Epithelial cell of prostate (primary cell): ENCODE measurements around the gene PUS7L.
A peak's percentile ranks its signal among the peaks of the same experiment; 100 is the strongest.

Source experiments
- DNase-seq: peaks from one replicate; pipeline ENCODE4 v3.0.0-alpha.2; 2011; ENCODE audit warnings: low read depth, low spot score
- H3K27ac ChIP-seq: fragments of 450-650 bp; 2 replicates; pipeline ENCODE4 v1.5.1; 2017; ENCODE audit warnings: mild to moderate bottlenecking

PUS7L gene, protein sequence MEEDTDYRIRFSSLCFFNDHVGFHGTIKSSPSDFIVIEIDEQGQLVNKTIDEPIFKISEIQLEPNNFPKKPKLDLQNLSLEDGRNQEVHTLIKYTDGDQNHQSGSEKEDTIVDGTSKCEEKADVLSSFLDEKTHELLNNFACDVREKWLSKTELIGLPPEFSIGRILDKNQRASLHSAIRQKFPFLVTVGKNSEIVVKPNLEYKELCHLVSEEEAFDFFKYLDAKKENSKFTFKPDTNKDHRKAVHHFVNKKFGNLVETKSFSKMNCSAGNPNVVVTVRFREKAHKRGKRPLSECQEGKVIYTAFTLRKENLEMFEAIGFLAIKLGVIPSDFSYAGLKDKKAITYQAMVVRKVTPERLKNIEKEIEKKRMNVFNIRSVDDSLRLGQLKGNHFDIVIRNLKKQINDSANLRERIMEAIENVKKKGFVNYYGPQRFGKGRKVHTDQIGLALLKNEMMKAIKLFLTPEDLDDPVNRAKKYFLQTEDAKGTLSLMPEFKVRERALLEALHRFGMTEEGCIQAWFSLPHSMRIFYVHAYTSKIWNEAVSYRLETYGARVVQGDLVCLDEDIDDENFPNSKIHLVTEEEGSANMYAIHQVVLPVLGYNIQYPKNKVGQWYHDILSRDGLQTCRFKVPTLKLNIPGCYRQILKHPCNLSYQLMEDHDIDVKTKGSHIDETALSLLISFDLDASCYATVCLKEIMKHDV

GRCh38 chr12:43758728-43759563 lies at the start of gene PUS7L, which contains the start of gene IRAK4:
TSS of gene PUS7L (minus strand) at chr12:43758790. CDS start at chr12:43755245, 3,545 bp downstream.
TSS of gene IRAK4 (plus strand) at chr12:43758951. CDS start at chr12:43768112, 9,161 bp downstream.
- peak; percentile 78 for DNase-seq
- peak within 1 kb of the TSS; percentile 91 for H3K27ac ChIP-seq

DNA sequence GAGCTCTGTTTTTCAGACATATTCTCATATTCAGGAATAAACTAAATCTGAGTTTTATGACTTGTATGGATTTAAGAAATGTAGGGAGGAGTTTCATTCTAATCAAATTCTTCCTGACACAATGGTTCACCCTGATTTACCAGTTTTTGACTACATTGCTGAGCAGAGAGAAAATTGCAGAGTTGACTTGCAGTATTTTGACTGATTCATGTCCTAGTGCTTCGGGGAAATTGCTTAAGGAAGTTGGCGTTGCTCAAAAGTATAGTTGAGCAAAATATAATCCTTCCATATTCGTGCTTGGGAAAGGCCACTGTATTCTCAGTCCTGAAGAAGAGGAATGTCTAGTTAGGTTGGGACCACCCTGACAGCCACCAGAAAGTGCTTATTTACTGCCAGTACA lies 48.8 kb upstream of the PUS7L start:
- peak overlapping the region; percentile 80 for H3K27ac ChIP-seq
- DNase-seq = no peak

DNA sequence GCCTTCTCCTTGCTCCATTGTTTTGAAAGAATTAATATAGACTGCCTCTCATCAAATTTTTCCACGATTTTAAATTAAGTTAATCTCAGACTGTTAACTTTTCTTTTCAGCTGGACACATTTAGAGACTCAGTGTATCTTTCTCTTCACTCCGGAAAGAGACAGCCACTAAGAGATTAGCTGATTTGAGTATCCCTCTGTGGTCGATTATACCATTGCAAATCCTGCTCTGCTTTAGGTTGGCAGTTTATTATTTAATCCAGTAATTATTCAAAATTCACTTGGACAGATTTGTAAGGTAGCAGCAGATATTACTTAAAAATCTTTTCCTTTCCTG lies 48.1 kb upstream of the PUS7L start:
- DNase-seq = no peak
- H3K27ac ChIP-seq = peak overlapping the region; percentile 80

DNA sequence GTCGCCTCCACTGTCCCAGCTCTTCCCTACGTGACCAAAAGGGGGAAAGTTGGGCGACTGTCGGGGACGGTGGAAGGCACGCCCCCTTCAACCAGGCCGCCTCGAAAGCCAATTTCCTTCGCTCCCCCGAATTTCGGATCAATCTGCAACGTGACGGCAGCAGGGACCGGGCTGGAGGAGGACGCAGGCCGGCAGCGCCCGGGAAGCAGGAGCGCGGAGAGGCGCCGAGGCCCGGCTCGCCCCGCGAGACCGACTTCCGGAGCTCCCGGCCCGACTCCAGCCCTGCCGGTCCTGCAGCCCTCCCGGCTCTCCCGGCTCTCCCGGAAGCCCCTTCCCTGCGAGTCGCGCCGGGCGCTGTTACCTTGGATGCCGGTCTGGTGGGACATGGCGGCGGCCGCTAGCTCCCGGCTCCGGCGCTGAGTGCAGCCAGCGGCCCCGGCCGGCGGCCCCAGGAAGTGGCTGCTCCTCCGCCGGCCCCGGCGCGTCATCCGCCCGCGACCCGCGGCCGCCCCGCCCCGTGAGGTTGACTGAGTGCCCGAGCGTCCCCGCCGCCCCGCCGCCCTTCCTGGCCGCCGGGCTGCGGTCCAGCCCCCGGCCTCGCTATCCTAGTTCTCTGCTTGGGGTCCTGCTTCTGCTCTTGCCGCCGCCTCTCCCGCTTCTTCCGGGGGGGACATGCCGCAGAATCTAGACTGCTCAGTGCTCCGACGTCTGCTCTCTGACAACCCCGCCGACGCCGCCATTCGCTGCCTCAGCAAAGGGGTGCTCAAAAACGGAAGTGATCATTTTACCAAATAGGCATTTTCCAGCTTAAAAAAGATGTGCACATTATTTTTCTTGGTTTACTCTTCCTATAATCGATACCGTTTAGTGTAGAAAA lies 47.5 kb upstream of the PUS7L start, which contains the start of gene TWF1:
TSS of gene TWF1 (minus strand) at position 458 of the 877 bp plus-strand sequence. CDS start at position 386, 72 bp downstream.
- no peak for DNase-seq
- peak within 1 kb of the TSS; percentile 80 for H3K27ac ChIP-seq

DNA sequence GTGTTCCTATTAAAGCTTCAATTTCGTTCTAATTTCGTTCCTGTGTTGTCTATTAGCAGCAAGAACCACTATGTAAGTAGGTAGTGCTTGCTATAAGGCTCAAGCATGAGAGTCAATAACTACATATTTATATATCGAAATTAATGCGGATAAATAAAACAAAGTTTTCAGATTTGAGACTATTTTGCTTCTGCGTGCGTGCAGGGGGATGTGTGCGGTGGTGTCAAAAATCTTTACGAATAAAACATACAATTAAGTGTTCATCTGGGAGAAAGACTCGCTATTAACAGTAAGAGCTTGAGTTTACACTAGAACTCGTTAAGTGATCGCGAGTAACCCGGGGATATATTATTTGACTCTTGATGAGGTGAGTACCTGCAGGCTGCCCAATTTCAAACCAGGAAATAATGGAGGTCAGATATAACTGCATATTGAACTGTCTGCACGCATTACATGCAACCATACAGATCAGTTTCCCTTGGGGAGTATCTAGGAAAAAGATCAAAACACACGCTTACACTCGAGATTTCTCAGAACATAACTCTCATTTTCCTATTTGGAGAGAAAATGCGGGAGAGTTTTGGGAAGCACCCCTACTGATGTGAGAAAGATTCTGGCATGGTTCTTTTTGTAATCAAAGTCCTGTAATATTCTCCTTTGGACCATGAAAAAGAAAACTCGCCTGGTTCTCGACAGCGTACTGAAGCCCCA lies 46.7 kb upstream of the PUS7L start:
- no peak for DNase-seq
- H3K27ac ChIP-seq = peak overlapping the region; percentile 80

DNA sequence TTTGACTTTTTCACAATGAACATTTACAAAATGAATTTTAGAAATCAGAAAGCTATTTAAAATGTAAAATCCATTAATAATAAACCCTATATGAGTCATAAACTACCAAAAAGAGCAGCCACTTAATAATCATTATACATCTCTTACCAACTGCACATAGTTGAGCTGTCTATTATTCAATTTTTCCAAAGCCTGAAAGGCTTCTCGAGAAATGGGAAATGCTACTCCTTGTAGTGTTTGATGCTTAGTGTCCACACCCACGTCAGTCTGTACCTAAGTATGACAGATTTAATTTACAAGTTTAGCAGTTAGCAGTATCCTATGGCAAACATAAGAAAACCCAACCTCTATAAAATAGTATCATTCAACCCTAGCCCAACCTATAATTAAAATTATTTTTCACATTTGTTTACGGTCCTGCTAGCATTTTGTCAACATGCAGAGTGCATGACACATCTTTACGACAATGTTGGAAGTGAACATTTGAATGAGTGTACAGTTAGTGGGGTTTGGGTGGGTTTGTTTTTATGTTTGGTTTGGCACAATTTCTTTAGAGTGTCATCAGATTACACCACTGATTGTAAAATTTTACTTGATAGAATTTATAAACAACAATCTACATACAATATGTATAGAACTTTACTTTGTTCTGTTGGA lies 39.1 kb upstream of the PUS7L start:
- H3K27ac ChIP-seq = no peak overlapping the region
- DNase-seq = no peak

GRCh38 chr12:43795716-43796280 lies 37.2 kb upstream of the PUS7L start:
- DNase-seq = no peak
- no peak overlapping the region for H3K27ac ChIP-seq

GRCh38 chr12:43789941-43790340 lies 31.4 kb upstream of the PUS7L start:
- DNase-seq = no peak
- peak overlapping the region; percentile 36 for H3K27ac ChIP-seq

DNA sequence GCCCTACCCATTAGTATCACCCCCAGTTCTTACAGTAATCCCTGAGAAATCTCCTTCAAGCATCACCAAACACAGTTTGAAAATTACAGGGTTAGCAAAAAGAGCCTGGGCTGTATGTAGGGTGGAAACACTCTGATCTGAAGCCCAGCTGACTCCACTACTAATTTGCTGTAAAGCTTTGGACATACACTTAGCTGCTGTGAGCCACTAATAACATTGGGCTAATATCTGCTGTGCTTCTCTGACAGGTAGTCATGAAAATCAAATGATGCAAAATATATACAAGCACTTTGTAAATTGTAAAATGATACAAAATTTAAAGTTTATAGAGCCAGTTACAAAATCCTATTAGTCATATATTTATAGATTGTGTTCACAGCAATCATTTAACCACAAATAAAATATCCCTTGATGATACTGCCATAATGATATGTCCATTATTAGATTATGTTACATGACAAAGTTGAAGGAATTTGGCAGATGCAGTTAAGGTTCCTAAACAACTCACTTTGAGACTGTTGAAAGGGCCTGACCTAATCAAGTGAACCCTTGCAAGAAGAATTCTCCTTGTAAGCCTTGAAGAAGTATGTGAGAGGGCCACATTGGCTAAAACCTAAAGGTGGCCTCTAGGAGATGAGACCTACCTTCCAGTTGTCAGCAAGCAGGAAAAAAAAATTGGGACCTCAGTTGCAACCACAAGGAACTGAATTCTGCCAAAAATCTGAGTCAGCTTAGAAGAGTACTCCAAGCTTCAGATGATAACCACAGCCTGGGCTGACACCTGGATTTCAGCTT lies 28.5 kb upstream of the PUS7L start:
- DNase-seq = no peak
- no peak overlapping the region for H3K27ac ChIP-seq

- no peak for DNase-seq
Measured at GRCh38 chr12:43776498-43776897, 17.9 kb upstream of the PUS7L start.

GRCh38 chr12:43766291-43766690 lies 7.7 kb upstream of the PUS7L start:
- no peak overlapping the region for H3K27ac ChIP-seq

More at GRCh38 chr12:43776498-43776897, 17.9 kb upstream of the PUS7L start:
- H3K27ac ChIP-seq = no peak overlapping the region

DNA sequence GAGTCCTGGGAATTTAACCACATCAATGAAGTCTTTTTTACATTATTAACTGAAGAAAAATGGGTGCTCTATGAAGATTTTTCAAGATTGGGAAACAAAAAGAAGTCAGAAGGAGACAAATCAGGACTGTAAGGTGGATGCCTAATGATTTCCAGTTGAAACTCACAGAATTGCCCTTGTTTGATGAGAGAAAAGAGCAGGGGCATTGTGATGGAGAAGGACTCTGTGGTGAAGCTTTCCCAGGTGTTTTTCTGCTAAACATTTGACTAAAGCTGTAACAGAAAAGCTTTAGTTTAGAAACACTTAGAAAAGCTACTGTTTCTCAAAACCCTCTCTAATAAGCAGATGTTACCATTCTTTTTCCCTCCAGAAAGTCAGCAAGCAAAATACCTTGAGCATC lies 5.9 kb upstream of the PUS7L start:
- DNase-seq = no peak
- no peak overlapping the region for H3K27ac ChIP-seq

More at GRCh38 chr12:43766291-43766690, 7.7 kb upstream of the PUS7L start:
- DNase-seq = no peak

- no peak overlapping the region for H3K27ac ChIP-seq
- no peak for DNase-seq
Measured at GRCh38 chr12:43763769-43764168, 5.2 kb upstream of the PUS7L start.

DNA sequence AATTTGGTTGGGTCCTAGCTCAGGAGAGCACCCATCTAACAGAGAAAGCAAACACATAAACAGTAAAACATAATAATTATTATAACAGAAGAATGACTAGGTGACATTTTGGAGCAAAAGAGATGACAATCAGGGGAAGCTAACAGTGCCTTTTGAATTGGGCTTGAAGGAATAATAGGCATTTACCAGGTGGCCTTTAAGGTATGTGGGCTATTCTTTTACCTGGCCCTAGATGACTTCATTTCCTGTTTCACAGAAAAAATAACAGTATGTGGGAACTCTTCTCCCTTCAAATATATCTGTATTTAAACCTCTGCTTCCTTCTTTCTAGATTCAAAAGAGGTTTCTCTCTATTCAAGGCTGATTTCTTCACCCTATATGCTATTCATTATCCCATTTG lies 4.0 kb upstream of the PUS7L start:
- no peak for DNase-seq
- H3K27ac ChIP-seq = peak overlapping the region; percentile 43

DNA sequence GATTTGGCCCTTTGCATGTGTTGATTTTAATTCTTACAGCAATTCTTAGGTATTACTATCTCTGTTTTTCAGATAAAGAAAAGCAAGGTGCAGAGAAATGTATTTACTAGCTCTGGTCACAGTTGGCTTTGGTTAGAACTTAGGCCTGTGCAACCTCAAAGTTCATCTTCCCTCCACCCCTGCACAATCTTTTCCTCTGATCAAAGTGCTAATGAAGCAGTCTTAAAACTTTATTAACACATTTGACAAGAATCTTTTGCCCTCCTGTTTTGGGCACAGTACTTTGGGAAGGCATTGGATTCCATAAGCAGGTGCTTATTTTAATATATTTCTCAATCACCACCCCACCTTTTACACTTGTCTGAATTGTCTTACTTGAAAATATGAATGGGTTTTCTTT lies 2.9 kb upstream of the PUS7L start:
- peak overlapping the region; percentile 43 for H3K27ac ChIP-seq
- DNase-seq = no peak

- H3K27ac ChIP-seq = no peak overlapping the region
- no peak for DNase-seq
Measured at GRCh38 chr12:43760396-43760795, 1.8 kb upstream of the PUS7L start.

DNA sequence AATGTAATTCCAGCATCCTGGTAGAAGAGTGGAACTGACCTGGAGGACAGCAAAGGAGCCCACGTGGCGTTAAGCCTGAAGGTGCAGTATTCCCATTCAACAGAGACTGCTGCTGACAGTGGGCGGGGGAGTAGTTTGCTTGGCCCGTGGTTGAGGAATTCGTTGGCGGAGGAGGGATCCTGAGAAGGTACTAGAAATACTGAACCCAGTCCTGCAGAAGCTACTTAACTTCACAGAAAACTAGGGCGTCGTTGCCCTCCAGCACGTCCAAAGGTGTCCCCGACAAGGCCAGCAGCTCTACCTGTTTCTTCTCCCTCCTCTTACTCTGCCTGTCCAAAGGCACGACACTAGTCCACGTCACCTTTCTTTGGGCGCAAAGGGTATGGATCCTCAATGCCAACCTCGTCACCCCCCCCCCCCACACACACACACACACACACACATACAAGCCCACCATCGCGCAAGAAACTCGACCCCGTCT lies 303 bp downstream of the PUS7L start:
- DNase-seq = no peak
- peak overlapping the region; percentile 91 for H3K27ac ChIP-seq
